GM23248 (cell line): ENCODE data around the gene HCCS.

Source experiments
- EZH2 ChIP-seq: fragments of 200-600 bp; sonication (generic); IDR thresholded peaks from 2 replicates; pipeline ENCODE4 v1.6.1; 2018; ENCODE audit warnings: antibody characterized with exemption, mild to moderate bottlenecking; ENCODE audit not compliant: insufficient read depth, poor library complexity, severe bottlenecking
- EZH2phosphoT487 ChIP-seq: fragments of 200-600 bp; sonication (generic); IDR thresholded peaks from 2 replicates; pipeline ENCODE4 v1.6.1; 2018; ENCODE audit warnings: antibody characterized with exemption, moderate library complexity, mild to moderate bottlenecking, low read depth; ENCODE audit not compliant: insufficient read depth

DNA sequence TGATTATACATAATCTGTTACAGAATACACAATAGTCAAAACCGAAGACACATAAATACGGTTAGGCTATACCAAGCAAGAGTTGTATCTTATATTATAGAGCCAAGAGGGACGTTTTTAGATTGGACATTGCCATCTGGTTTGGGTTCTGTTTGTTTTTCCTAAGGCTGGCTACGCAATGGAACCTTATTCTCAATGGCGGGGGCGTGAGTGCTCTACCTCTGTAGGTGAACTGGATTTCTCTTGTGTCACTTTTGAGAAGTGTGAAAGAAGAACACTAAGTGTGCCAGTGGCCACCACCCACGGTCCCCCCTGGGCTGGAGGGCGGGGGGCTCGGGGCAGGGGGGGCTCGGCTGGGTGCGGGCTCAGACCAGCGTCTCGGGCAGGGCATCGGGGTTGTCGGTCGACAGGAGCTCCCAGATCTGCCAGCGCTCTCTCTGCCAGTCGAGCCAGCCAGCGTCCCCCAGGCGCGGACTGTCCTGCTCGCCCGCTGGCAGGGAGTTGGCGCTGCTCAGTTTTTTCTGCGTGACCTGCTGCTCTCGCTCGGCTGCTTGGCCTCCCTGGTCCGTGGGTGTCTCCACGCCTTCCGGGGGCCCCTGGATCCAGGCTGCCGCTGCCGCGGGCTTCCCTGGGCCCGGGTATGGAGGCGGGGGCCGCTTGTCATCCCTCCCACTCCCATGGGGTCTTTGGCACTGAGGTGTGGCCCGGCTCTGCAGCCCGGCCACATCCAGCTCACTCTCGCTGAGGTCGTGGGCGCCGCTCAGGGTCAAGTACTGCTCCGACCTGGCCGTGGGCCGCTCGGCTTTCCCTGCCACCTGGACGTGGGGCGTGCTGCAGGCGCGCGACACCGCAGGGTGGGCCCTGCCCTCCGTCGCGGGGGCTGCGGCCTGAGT is 27.6 kb downstream of the HCCS start:
- TF ChIP-seq EZH2 = no peak
- no peak for TF ChIP-seq EZH2phosphoT487
